ENCODE measurements around the gene EVC.

The EVC gene

GRCh38 chr4:5783486-5783885 lies 72.5 kb downstream of the EVC start:
- no peak for DNase-seq (ENCODE audit: extremely low read depth in 1 of 2, low read depth in 1 of 2)

- DNase-seq (ENCODE audit: extremely low read depth in 1 of 2, low read depth in 1 of 2) = no peak
Measured at GRCh38 chr4:5784021-5784420, 73.0 kb downstream of the EVC start.

- DNase-seq (ENCODE audit: extremely low read depth in 1 of 2, low read depth in 1 of 2) = no peak
Measured at GRCh38 chr4:5784960-5785611, 74.1 kb downstream of the EVC start.

- no peak for DNase-seq (ENCODE audit: extremely low read depth in 1 of 2, low read depth in 1 of 2)
Measured at GRCh38 chr4:5785806-5786680, 75.0 kb downstream of the EVC start.

- DNase-seq (ENCODE audit: extremely low read depth in 1 of 2, low read depth in 1 of 2) = no peak
Measured at GRCh38 chr4:5787311-5787710, 76.3 kb downstream of the EVC start.

- DNase-seq (ENCODE audit: extremely low read depth in 1 of 2, low read depth in 1 of 2) = no peak
Measured at GRCh38 chr4:5788144-5788543, 77.1 kb downstream of the EVC start.

GRCh38 chr4:5789141-5789540 lies 78.1 kb downstream of the EVC start:
- no peak for DNase-seq (ENCODE audit: extremely low read depth in 1 of 2, low read depth in 1 of 2)

GRCh38 chr4:5790546-5790857 lies 79.5 kb downstream of the EVC start:
- DNase-seq (ENCODE audit: extremely low read depth in 1 of 2, low read depth in 1 of 2) = no peak

GRCh38 chr4:5791654-5792053 lies 80.7 kb downstream of the EVC start:
- no peak for DNase-seq (ENCODE audit: extremely low read depth in 1 of 2, low read depth in 1 of 2)

GRCh38 chr4:5793514-5793913 lies 82.5 kb downstream of the EVC start:
- DNase-seq (ENCODE audit: extremely low read depth in 1 of 2, low read depth in 1 of 2) = no peak

GRCh38 chr4:5795580-5795979 lies 84.6 kb downstream of the EVC start:
- no peak for DNase-seq (ENCODE audit: extremely low read depth in 1 of 2, low read depth in 1 of 2)

- no peak for DNase-seq (ENCODE audit: extremely low read depth in 1 of 2, low read depth in 1 of 2)
Measured at GRCh38 chr4:5796976-5797375, 86.0 kb downstream of the EVC start.

GRCh38 chr4:5797866-5798265 lies 86.9 kb downstream of the EVC start:
- no peak for DNase-seq (ENCODE audit: extremely low read depth in 1 of 2, low read depth in 1 of 2)

- DNase-seq (ENCODE audit: extremely low read depth in 1 of 2, low read depth in 1 of 2) = no peak
Measured at GRCh38 chr4:5798462-5798861, 87.5 kb downstream of the EVC start.

- no peak for DNase-seq (ENCODE audit: extremely low read depth in 1 of 2, low read depth in 1 of 2)
Measured at GRCh38 chr4:5798946-5799345, 87.9 kb downstream of the EVC start.

GRCh38 chr4:5799406-5799805 lies 88.4 kb downstream of the EVC start:
- no peak for DNase-seq (ENCODE audit: extremely low read depth in 1 of 2, low read depth in 1 of 2)

GRCh38 chr4:5800496-5800895 lies 89.5 kb downstream of the EVC start:
- DNase-seq (ENCODE audit: extremely low read depth in 1 of 2, low read depth in 1 of 2) = no peak

GRCh38 chr4:5801696-5802095 lies 90.7 kb downstream of the EVC start:
- DNase-seq (ENCODE audit: extremely low read depth in 1 of 2, low read depth in 1 of 2) = no peak

GRCh38 chr4:5802565-5802964 lies 91.6 kb downstream of the EVC start:
- no peak for DNase-seq (ENCODE audit: extremely low read depth in 1 of 2, low read depth in 1 of 2)

GRCh38 chr4:5804656-5805055 lies 93.7 kb downstream of the EVC start:
- no peak for DNase-seq (ENCODE audit: extremely low read depth in 1 of 2, low read depth in 1 of 2)

- DNase-seq (ENCODE audit: extremely low read depth in 1 of 2, low read depth in 1 of 2) = no peak
Measured at GRCh38 chr4:5805270-5805669, 94.3 kb downstream of the EVC start.

GRCh38 chr4:5808081-5808741 lies 97.2 kb downstream of the EVC start:
- DNase-seq (ENCODE audit: extremely low read depth in 1 of 2, low read depth in 1 of 2) = no peak

Data from stimulated activated CD8-positive, alpha-beta memory T cell treated with anti-CD3 and anti-CD28 coated beads, Interleukin-7, amount 100 ng/mL, for 48 hours (primary cell).